ENCODE data around the gene CXCR1. TPM values are rescaled to one million over a fixed set of nuclear protein-coding genes. Genes with fewer than 3 reads are reported as not detected.
"Not testable (repeated sequence)": the region's sequence is repeated elsewhere in the genome, so short reads cannot be mapped to it uniquely, and the experiment has no call there.

Gene CXCR1
- total and polyA plus RNA-seq, 4 donors: 0.20 to 3.5 (median 1.2) TPM

DNA sequence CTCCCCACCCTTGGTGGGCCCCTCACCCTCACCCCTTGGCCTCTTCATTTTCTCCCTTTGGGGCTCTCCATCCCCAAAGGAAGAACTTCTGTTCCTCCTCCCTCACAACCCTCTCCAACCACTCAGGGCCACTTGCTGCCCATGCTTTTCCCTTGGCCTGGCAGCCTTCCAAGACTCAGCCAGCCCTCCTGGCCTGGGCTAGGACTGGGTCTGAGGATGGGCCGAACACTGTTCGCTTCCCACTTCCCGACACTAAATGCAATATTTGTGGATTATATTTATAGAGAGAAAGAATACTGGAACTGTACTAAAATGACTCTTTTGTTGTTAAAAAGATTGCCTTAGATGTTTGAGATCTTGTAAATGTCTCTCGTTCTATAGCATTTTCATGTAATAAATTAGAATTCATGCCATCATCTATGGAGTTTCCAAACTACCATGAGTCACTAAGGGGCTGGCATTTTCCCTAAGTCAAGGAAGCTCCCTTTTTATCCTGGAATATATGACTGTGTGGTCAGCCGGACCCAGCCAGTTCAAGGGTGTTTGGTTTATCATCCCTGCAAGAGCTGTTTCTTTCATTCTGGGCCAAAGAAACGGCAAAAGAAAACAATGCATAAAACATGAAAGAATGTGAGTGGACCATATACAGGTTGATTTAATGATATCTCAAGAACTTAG lies 37.2 kb downstream of the CXCR1 start:
- Histone ChIP-seq H3K4me1 (ENCODE audit: control insufficient read depth in 1 of 2, insufficient read depth in 2 of 2, low read length in 2 of 2) (no peaks in the 10 kb centered on the region), H3K27ac (ENCODE audit: low read depth in 1 of 2, low read length in 2 of 2) (no peak overlapping the region), H3K27me3 (ENCODE audit: control insufficient read depth in 1 of 2, insufficient read depth in 2 of 2, low read length in 1 of 2) (no peaks in the 10 kb centered on the region), H3K4me3 (ENCODE audit: low read length in 2 of 2) (no peak overlapping the region), H3K36me3 (ENCODE audit: control insufficient read depth in 1 of 2, insufficient read depth in 2 of 2, low read length in 1 of 2) (no peaks in the 10 kb centered on the region), H3K9me3 (ENCODE audit: control insufficient read depth, low read length) (no peaks in the 10 kb centered on the region)
- intact Hi-C loops (cut with DNase I): no loop called here
- no peak for ATAC-seq (ENCODE audit: low FRiP score)
- no peak for DNase-seq
- WGBS, 2 donors: 67 to 74% methylated on average over 6 of the region's 6 CpGs

DNA sequence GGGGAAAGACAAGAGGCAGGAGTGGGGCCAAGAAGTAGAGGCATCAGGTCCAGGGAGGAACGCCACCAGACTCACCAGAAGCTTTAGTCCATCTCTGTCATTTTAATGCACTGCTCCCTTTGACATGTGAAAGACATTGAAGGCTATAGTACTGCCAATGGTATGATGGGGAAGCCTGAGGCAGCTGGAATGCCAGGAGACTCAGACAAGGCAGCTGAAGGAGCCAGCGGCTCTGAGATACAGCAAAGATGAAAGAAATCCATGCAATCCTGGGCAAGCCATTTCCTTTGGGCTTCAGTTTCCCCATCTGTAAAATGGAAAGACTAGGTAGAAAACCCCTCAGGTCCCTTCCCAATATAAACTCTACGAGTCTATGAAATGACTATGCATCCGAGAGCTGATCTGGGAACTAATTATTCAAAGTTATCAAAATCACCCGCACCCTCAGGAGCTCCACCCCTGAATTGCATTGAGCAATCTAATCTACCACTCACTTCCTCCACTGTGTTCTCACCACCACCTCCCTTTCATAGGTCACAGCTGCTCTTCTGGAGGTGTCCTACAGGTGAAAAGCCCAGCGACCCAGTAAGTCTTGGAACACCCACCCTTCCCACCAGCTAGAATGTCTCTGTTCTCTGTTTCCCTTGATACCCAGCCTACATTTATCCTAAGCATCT lies 37.8 kb downstream of the CXCR1 start:
- no peaks in the 10 kb centered on the region for H3K9me3 ChIP-seq (ENCODE audit: control insufficient read depth, low read length)
- intact Hi-C loops (cut with DNase I): no loop called here
- ATAC-seq (ENCODE audit: low FRiP score) (no peak), DNase-seq (no peak)
- no peaks in the 10 kb centered on the region for H3K27me3 ChIP-seq (ENCODE audit: control insufficient read depth in 1 of 2, insufficient read depth in 2 of 2, low read length in 1 of 2)
- H3K36me3 ChIP-seq (ENCODE audit: control insufficient read depth in 1 of 2, insufficient read depth in 2 of 2, low read length in 1 of 2): no peaks in the 10 kb centered on the region
- no peak overlapping the region for H3K27ac ChIP-seq (ENCODE audit: low read depth in 1 of 2, low read length in 2 of 2)
- H3K4me3 ChIP-seq (ENCODE audit: low read length in 2 of 2): no peak overlapping the region
- H3K4me1 ChIP-seq (ENCODE audit: control insufficient read depth in 1 of 2, insufficient read depth in 2 of 2, low read length in 2 of 2): no peaks in the 10 kb centered on the region
- 85 to 88% methylated on average over 6 of the region's 6 CpGs for WGBS, 2 donors

DNA sequence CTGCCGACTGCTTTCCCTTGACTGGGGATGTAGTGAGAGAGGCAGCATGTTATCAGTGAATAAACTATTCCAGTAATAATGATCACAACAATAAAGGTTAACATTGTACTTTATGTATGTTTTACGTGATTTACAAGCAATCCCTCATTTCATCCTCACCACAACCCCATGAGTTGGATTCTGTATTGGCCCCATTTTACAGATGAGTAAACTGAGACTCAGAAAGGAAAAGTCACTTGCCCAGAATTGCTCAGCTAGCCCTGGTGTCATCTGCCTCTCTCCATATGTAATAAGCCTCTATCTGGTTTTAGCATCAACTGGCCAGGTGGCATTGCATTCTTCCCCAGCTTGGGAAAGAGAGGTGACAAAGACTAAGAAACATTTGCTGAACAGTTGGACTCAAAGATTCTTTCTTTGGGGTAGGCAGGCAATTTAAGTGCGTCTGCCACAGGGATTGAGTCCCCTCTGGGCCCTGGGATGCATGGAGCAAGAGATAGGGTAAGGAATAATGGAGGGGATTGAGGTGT lies 38.8 kb downstream of the CXCR1 start:
- Histone ChIP-seq H3K27me3 (ENCODE audit: control insufficient read depth in 1 of 2, insufficient read depth in 2 of 2, low read length in 1 of 2) (no peaks in the 10 kb centered on the region), H3K9me3 (ENCODE audit: control insufficient read depth, low read length) (no peaks in the 10 kb centered on the region), H3K27ac (ENCODE audit: low read depth in 1 of 2, low read length in 2 of 2) (no peak overlapping the region), H3K4me3 (ENCODE audit: low read length in 2 of 2) (no peak overlapping the region), H3K36me3 (ENCODE audit: control insufficient read depth in 1 of 2, insufficient read depth in 2 of 2, low read length in 1 of 2) (no peaks in the 10 kb centered on the region), H3K4me1 (ENCODE audit: control insufficient read depth in 1 of 2, insufficient read depth in 2 of 2, low read length in 2 of 2) (no peaks in the 10 kb centered on the region)
- 87 to 88% methylated on average over 3 of the region's 3 CpGs for whole genome bisulfite sequencing, 2 donors
- intact Hi-C loops (cut with DNase I): no loop called here
- ATAC-seq (ENCODE audit: low FRiP score): no peak
- DNase-seq: no peak

DNA sequence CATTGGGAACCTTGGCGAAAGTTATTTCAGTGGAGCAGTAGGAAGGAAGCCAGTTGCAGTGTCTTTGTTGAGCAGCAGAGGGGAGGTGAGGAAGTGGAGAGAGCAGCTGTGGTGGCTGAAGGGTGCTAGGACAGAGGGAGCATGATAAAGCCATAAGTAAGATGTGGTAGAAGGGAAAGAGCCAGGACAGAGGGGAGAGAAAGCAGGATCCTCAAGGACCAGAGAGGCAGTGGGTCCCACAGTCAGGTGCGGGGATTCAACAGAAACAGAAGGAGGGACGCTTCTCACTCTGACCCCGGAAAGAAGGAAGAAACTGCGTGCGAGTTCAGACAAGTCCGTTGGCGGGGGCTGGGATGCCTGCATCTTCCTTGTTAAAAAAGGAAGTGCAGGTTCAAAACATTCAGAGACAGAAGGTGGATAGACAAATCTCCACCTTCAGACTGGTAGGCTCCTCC lies 41.1 kb downstream of the CXCR1 start, which contains the start of gene CXCR2:
Gene CXCR2 (plus strand): TSS at position 403 of the 455 bp plus-strand sequence. CDS start 8,774 bp downstream, outside the sequence.
- WGBS, 2 donors: 72 to 84% methylated on average over 8 of the region's 8 CpGs
- Histone ChIP-seq H3K4me3 (ENCODE audit: low read length in 2 of 2) (no peak within 1 kb of the TSS), H3K36me3 (ENCODE audit: control insufficient read depth in 1 of 2, insufficient read depth in 2 of 2, low read length in 1 of 2) (no peaks in the 10 kb centered on the region), H3K27me3 (ENCODE audit: control insufficient read depth in 1 of 2, insufficient read depth in 2 of 2, low read length in 1 of 2) (no peaks in the 10 kb centered on the region), H3K9me3 (ENCODE audit: control insufficient read depth, low read length) (peaks cover 2% of the 10 kb centered on the region), H3K27ac (ENCODE audit: low read depth in 1 of 2, low read length in 2 of 2) (no peak within 1 kb of the TSS), H3K4me1 (ENCODE audit: control insufficient read depth in 1 of 2, insufficient read depth in 2 of 2, low read length in 2 of 2) (no peaks in the 10 kb centered on the region)
- ATAC-seq (ENCODE audit: low FRiP score): no peak
- intact Hi-C loops (cut with DNase I): no loop called here
- peak in 1 of 2 donors; percentile 64 for DNase-seq

DNA sequence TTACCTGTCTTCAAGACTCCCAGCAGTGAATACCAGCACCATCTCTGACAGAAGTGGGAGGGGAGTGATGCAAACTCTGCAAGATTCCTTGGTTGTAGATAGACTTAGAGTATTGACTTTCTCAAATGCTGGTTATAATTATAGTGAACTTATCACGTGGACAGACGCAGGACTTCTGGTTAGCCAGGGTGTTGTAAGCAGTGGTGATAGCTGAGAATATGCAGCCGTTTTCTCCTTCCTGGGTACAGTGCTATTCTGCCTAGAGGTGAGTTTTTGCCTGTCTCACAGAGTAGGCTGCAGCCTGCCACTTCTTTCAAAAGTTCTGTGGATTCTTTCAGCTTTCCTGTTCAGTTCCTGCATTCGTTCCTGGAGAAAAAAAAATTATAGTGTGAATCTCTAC lies 41.7 kb downstream of the CXCR1 start:
- Histone ChIP-seq H3K4me3 (ENCODE audit: low read length in 2 of 2) (no peak overlapping the region), H3K27me3 (ENCODE audit: control insufficient read depth in 1 of 2, insufficient read depth in 2 of 2, low read length in 1 of 2) (no peaks in the 10 kb centered on the region), H3K36me3 (ENCODE audit: control insufficient read depth in 1 of 2, insufficient read depth in 2 of 2, low read length in 1 of 2) (no peaks in the 10 kb centered on the region), H3K27ac (ENCODE audit: low read depth in 1 of 2, low read length in 2 of 2) (no peak overlapping the region), H3K9me3 (ENCODE audit: control insufficient read depth, low read length) (peaks cover 2% of the 10 kb centered on the region), H3K4me1 (ENCODE audit: control insufficient read depth in 1 of 2, insufficient read depth in 2 of 2, low read length in 2 of 2) (no peaks in the 10 kb centered on the region)
- intact Hi-C loops (cut with DNase I): no loop called here
- no peak for DNase-seq
- ATAC-seq (ENCODE audit: low FRiP score): no peak
- WGBS, 2 donors: 52 to 56% methylated on average over 4 of the region's 4 CpGs

DNA sequence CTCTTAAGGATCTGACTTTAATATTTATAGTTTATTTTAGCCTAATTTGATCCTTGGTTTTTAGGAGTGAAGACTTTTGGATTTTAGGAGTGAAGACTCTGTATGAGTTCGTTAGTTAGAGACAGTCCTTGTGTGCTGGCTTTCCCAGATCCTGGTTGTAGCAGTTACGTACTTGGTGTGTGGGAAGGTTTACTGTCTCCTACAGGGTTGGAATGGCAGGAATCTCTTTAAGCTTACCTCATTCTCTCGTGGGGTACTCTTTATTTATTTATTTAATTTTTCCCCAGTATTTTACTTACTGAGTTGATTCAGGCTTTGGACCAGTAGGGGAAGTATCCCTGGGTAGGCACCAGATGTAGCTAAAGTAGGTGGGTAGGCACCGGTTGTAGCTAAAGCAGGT lies 42.8 kb downstream of the CXCR1 start:
- H3K9me3 ChIP-seq (ENCODE audit: control insufficient read depth, low read length): peaks cover 2% of the 10 kb centered on the region
- ATAC-seq (ENCODE audit: low FRiP score): no peak
- intact Hi-C loops (cut with DNase I): no loop called here
- no peak overlapping the region for H3K27ac ChIP-seq (ENCODE audit: low read depth in 1 of 2, low read length in 2 of 2)
- no peaks in the 10 kb centered on the region for H3K27me3 ChIP-seq (ENCODE audit: control insufficient read depth in 1 of 2, insufficient read depth in 2 of 2, low read length in 1 of 2)
- no peak overlapping the region for H3K4me3 ChIP-seq (ENCODE audit: low read length in 2 of 2)
- no peaks in the 10 kb centered on the region for H3K4me1 ChIP-seq (ENCODE audit: control insufficient read depth in 1 of 2, insufficient read depth in 2 of 2, low read length in 2 of 2)
- 77 to 78% methylated on average over 4 of the region's 4 CpGs for WGBS, 2 donors
- no peak for DNase-seq
- no peaks in the 10 kb centered on the region for H3K36me3 ChIP-seq (ENCODE audit: control insufficient read depth in 1 of 2, insufficient read depth in 2 of 2, low read length in 1 of 2)

DNA sequence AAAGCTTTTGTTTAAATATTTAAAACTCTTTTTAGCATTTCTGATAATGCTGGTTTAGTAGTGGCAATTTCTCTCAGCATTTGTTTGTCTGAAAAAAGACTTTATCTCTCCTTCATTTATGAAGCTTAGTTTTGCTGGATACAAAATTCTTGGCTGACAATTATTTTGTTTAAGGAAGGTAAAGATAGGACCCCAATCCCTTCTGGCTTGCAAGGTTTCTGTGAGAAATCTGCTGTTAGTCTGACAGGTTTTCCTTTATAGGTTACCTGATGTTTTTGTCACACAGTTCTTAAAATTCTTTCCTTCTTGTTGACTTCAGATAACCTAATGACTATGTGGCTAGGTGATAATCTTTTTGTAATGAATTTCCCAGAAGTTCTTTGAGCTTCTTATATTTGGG lies 44.5 kb downstream of the CXCR1 start:
- DNase-seq; H3K27ac ChIP-seq (ENCODE audit: low read depth in 1 of 2, low read length in 2 of 2); ATAC-seq (ENCODE audit: low FRiP score); H3K4me1 ChIP-seq (ENCODE audit: control insufficient read depth in 1 of 2, insufficient read depth in 2 of 2, low read length in 2 of 2); intact Hi-C loops (cut with DNase I); H3K9me3 ChIP-seq (ENCODE audit: control insufficient read depth, low read length); H3K4me3 ChIP-seq (ENCODE audit: low read length in 2 of 2); H3K27me3 ChIP-seq (ENCODE audit: control insufficient read depth in 1 of 2, insufficient read depth in 2 of 2, low read length in 1 of 2); H3K36me3 ChIP-seq (ENCODE audit: control insufficient read depth in 1 of 2, insufficient read depth in 2 of 2, low read length in 1 of 2): not testable (repeated sequence)

DNA sequence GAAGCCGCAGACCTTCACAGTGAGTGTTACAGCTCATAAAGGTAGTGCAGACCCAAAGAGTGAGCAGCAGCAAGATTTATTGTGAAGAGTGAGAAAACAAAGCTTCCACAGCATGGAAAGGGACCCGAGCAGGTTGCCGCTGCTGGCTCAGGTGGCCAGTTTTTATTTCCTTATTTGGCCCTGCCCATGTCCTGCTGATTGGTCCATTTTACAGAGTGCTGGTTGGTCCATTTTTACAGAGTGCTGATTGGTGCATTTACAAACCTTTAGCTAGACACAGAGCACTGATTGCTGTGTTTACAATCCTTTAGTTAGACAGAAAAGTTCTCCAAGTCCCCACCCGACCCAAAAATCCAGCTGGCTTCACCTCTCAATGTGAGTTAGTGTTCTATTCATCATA lies 45.0 kb downstream of the CXCR1 start:
- H3K4me3 ChIP-seq (ENCODE audit: low read length in 2 of 2); intact Hi-C loops (cut with DNase I); H3K9me3 ChIP-seq (ENCODE audit: control insufficient read depth, low read length); H3K36me3 ChIP-seq (ENCODE audit: control insufficient read depth in 1 of 2, insufficient read depth in 2 of 2, low read length in 1 of 2); H3K27ac ChIP-seq (ENCODE audit: low read depth in 1 of 2, low read length in 2 of 2); H3K27me3 ChIP-seq (ENCODE audit: control insufficient read depth in 1 of 2, insufficient read depth in 2 of 2, low read length in 1 of 2); DNase-seq; ATAC-seq (ENCODE audit: low FRiP score); H3K4me1 ChIP-seq (ENCODE audit: control insufficient read depth in 1 of 2, insufficient read depth in 2 of 2, low read length in 2 of 2): not testable (repeated sequence)
- 82 to 91% methylated on average over 4 of the region's 4 CpGs for WGBS, 2 donors
